ENCODE results near the gene GPX8. TPM values are rescaled to one million over a fixed set of nuclear protein-coding genes. Genes with fewer than 3 reads are reported as not detected.

Gene GPX8
- total RNA-seq, 1 experiment from 2014 or later, result 24.8 TPM

- Histone ChIP-seq H3K27ac (ENCODE audit: low read length) (no peak overlapping the region), H3K36me3 (ENCODE audit: control insufficient read depth, insufficient read depth, low read length) (no peaks in the 10 kb centered on the region), H3K4me1 (ENCODE audit: control insufficient read depth, insufficient read depth, low read length) (no peaks in the 10 kb centered on the region), H3K9me3 (ENCODE audit: control insufficient read depth, insufficient read depth, low read depth, low read length) (no peaks in the 10 kb centered on the region), H3K27me3 (ENCODE audit: control insufficient read depth, insufficient read depth, low read length) (peaks cover 9% of the 10 kb centered on the region), H3K4me3 (ENCODE audit: low read depth in 2 of 2, low read length in 2 of 2) (no peak overlapping the region)
- in situ Hi-C loops (cut with HindIII; ENCODE audit: low pct_unique_long_range_greater_than_20kb, low sequenced_read_pairs), result no loop called here
- no peak for DNase-seq (ENCODE audit: low read depth, low spot score)
- CTCF ChIA-PET, result interaction anchor here (0.6 to 1.2 kb wide), 3 partner anchors 14 to 202 kb away, joined by 4 to 6 read pairs (median 5); partner anchors contain the start of gene GPX8
- no TSS peak for BruUV-seq (replicated peaks)
- TF ChIP-seq REST (IDR thresholded peaks at IDR 0.05; ENCODE audit: insufficient read depth in 1 of 2, low read depth in 2 of 2, low read length in 1 of 2), result no peak
- no peak for TF ChIP-seq POLR2AphosphoS5 (IDR thresholded peaks at IDR 0.05; ENCODE audit: low read depth, low read length)
- no peak for TF ChIP-seq SIN3A (IDR thresholded peaks at IDR 0.05; ENCODE audit: borderline replicate concordance, insufficient read depth, low read depth, low read length)
- no peak for TF ChIP-seq TCF7L2 (IDR thresholded peaks at IDR 0.05; ENCODE audit: low read depth, low read length)
- ATAC-seq, result 0 out of 2 replicates have a peak, but pooled peaks have one; percentile 50
- POLR2A ChIA-PET, result interaction anchor here (0.6 kb wide), 1 partner anchor 11 kb away, joined by 3 read pairs; no protein-coding TSS in a partner anchor
- intact Hi-C loops (cut with micrococcal nuclease; ENCODE audit: unreplicated experiment), result loop anchor here (1.0 to 10.0 kb wide), 2 partner anchors 201 to 240 kb away; no protein-coding TSS in a partner anchor
Observed at GRCh38 chr5:55146080-55146479, 13.9 kb upstream of the GPX8 start.

- POLR2A ChIA-PET, result interaction anchor here (0.6 kb wide), 1 partner anchor 11 kb away, joined by 3 read pairs; no protein-coding TSS in a partner anchor
- ATAC-seq, result peak; percentile 99
- H3K36me3 ChIP-seq (ENCODE audit: control insufficient read depth, insufficient read depth, low read length), result no peaks in the 10 kb centered on the region
- no peaks in the 10 kb centered on the region for H3K9me3 ChIP-seq (ENCODE audit: control insufficient read depth, insufficient read depth, low read depth, low read length)
- CTCF ChIA-PET, result interaction anchor here (0.6 to 1.2 kb wide), 4 partner anchors 11 to 202 kb away, joined by 4 to 7 read pairs (median 6); partner anchors contain the start of gene GPX8
- no peak overlapping the region for H3K27ac ChIP-seq (ENCODE audit: low read length)
- peaks cover 9% of the 10 kb centered on the region for H3K27me3 ChIP-seq (ENCODE audit: control insufficient read depth, insufficient read depth, low read length)
- H3K4me3 ChIP-seq (ENCODE audit: low read depth in 2 of 2, low read length in 2 of 2), result no peak overlapping the region
- DNase-seq (ENCODE audit: low read depth, low spot score), result peak; percentile 89
- TF ChIP-seq CTCF (IDR thresholded peaks at IDR 0.05), result peak; percentile 95
- TF ChIP-seq SIN3A (IDR thresholded peaks at IDR 0.05; ENCODE audit: borderline replicate concordance, insufficient read depth, low read depth, low read length), result no peak
- no peak for TF ChIP-seq TCF7L2 (IDR thresholded peaks at IDR 0.05; ENCODE audit: low read depth, low read length)
- TF ChIP-seq REST (IDR thresholded peaks at IDR 0.05; ENCODE audit: insufficient read depth in 1 of 2, low read depth in 2 of 2, low read length in 1 of 2), result no peak
- TF ChIP-seq POLR2AphosphoS5 (IDR thresholded peaks at IDR 0.05; ENCODE audit: low read depth, low read length), result no peak
- in situ Hi-C loops (cut with HindIII; ENCODE audit: low pct_unique_long_range_greater_than_20kb, low sequenced_read_pairs), result no loop called here
- no peaks in the 10 kb centered on the region for H3K4me1 ChIP-seq (ENCODE audit: control insufficient read depth, insufficient read depth, low read length)
- intact Hi-C loops (cut with micrococcal nuclease; ENCODE audit: unreplicated experiment), result loop anchor here (1.0 to 10.0 kb wide), 2 partner anchors 202 to 240 kb away; no protein-coding TSS in a partner anchor
- BruUV-seq (replicated peaks), result no TSS peak
Observed at GRCh38 chr5:55146543-55147151, 13.3 kb upstream of the GPX8 start.
